GM12874 (cell line): ENCODE data around the gene DYRK1A.

Source experiments
- CTCF ChIP-seq: IDR thresholded peaks from 2 replicates; pipeline ENCODE4 v1.5.1; 2011; ENCODE audit warnings: low read depth, mild to moderate bottlenecking, control low read depth, low read length, moderate library complexity; ENCODE audit not compliant: insufficient read depth

The DYRK1A gene

GRCh38 chr21:37350472-37350871 is 16.1 kb upstream of the DYRK1A start:
- no peak for TF ChIP-seq CTCF

GRCh38 chr21:37356706-37357105 is 9.9 kb upstream of the DYRK1A start:
- no peak for TF ChIP-seq CTCF

- TF ChIP-seq CTCF, result no peak
Observed at GRCh38 chr21:37357691-37358090, 8.9 kb upstream of the DYRK1A start.

- no peak for TF ChIP-seq CTCF
Observed at GRCh38 chr21:37358397-37358796, 8.2 kb upstream of the DYRK1A start.

GRCh38 chr21:37363936-37364335 is 2.6 kb upstream of the DYRK1A start:
- no peak for TF ChIP-seq CTCF

GRCh38 chr21:37364722-37365121 is 1.9 kb upstream of the DYRK1A start:
- no peak for TF ChIP-seq CTCF

- TF ChIP-seq CTCF, result no peak
Observed at GRCh38 chr21:37365517-37366481, 774 bp upstream of the DYRK1A start.
